A549 (cell line): ENCODE results near the gene C8G. TPM values are rescaled to one million over a fixed set of nuclear protein-coding genes. Genes with fewer than 3 reads are reported as not detected.

Source experiments
- ATAC-seq, 2 experiments: fragments of 200-7000 bp in 1 of 2; fragments of >200 bp in 1 of 2; cut with Nextera tagmentation in 1 of 2; cut with Tn5 transposase in 1 of 2; 3 replicates each; pipeline versions ENCODE4 v1.8.0 to v1.9.1; 2018 to 2020; ENCODE audit warnings: mild to moderate bottlenecking in 1 of 2, moderate library complexity in 1 of 2
- CTCF ChIA-PET: fragments of 300-600 bp; sonication (Branson Sonifier 250); formaldehyde crosslinking; extraction: SDS; loops from one replicate; lab custom pipeline; 2021; ENCODE audit warnings: antibody characterized with exemption, inconsistent platforms; lab: Yijun Ruan, JAX
- POLR2A ChIA-PET: fragments of 350-600 bp; formaldehyde crosslinking; extraction: SDS; loops from one replicate; lab custom pipeline; 2021; ENCODE audit warnings: antibody characterized with exemption, inconsistent platforms; lab: Yijun Ruan, JAX
- DNase-seq, 2 experiments: peaks; one replicate each; pipeline versions ENCODE4 v3.0.0 to v3.0.0-alpha.2; 2011 to 2016; ENCODE audit warnings: low read depth in 1 of 2, low spot score in 1 of 2
- FAIRE-seq: peaks from 2 replicates; lab custom pipeline; 2011; peaks lifted over from hg19 to GRCh38; lab: Jason Lieb, UNC
- H3K27ac ChIP-seq, 2 experiments: fragments of >200 bp; sonication (Bioruptor Twin); formaldehyde crosslinking; 3 replicates each; pipeline ENCODE4 v1.5.1; 2016 to 2017
- H3K4me1 ChIP-seq: fragments of >200 bp; sonication (Bioruptor Twin); formaldehyde crosslinking; 3 replicates; pipeline ENCODE4 v1.6.1; 2016
- H3K4me2 ChIP-seq: fragments of >200 bp; sonication (Bioruptor Twin); formaldehyde crosslinking; 3 replicates; pipeline ENCODE4 v1.6.1; 2016
- H3K4me3 ChIP-seq: fragments of >200 bp; sonication (Bioruptor Twin); formaldehyde crosslinking; 3 replicates; pipeline ENCODE4 v1.5.1; 2016
- H3K9me3 ChIP-seq: fragments of >200 bp; sonication (Bioruptor Twin); formaldehyde crosslinking; 3 replicates; pipeline ENCODE4 v1.6.1; 2016
- ATOH8 ChIP-seq: fragments of 250-450 bp; sonication (Bioruptor Pico); IDR thresholded peaks from 2 replicates; pipeline ENCODE4 v1.5.0; 2020; ENCODE audit warnings: low read depth, mild to moderate bottlenecking, moderate library complexity
- BCL3 ChIP-seq: fragments of >200 bp; sonication (Bioruptor Twin); formaldehyde crosslinking; IDR thresholded peaks from 3 replicates; pipeline ENCODE4 v1.6.1; 2016
- CBX2 ChIP-seq: fragments of 200-600 bp; sonication (generic); IDR thresholded peaks from 2 replicates; pipeline ENCODE4 v1.6.1; 2016; ENCODE audit warnings: low read depth, mild to moderate bottlenecking, borderline replicate concordance
- CTCF ChIP-seq: fragments of >200 bp; sonication (Bioruptor Twin); formaldehyde crosslinking; IDR thresholded peaks from 3 replicates; pipeline ENCODE4 v1.5.1; 2016
- EHF ChIP-seq: fragments of 250-450 bp; sonication (Bioruptor Pico); IDR thresholded peaks from 2 replicates; pipeline ENCODE4 v1.5.0; 2020; ENCODE audit warnings: mild to moderate bottlenecking
- ELK1 ChIP-seq: fragments of 150-350 bp; IDR thresholded peaks from 2 replicates; pipeline ENCODE4 v1.6.1; 2014; ENCODE audit warnings: low read depth, mild to moderate bottlenecking, low read length
- EP300 ChIP-seq, 2 experiments: fragments of >200 bp; sonication (Bioruptor Twin); formaldehyde crosslinking; IDR thresholded peaks; 2 replicates in 1 of 2; 3 replicates in 1 of 2; pipeline ENCODE4 v1.6.1; 2016 to 2017
- ESRRA ChIP-seq: fragments of 150-350 bp; IDR thresholded peaks from 2 replicates; pipeline ENCODE4 v1.6.1; 2014; ENCODE audit warnings: mild to moderate bottlenecking, low read length, borderline replicate concordance
- FOSB ChIP-seq: fragments of 250-450 bp; sonication (Bioruptor Pico); IDR thresholded peaks from 2 replicates; pipeline ENCODE4 v1.5.0; 2020; ENCODE audit warnings: mild to moderate bottlenecking, moderate library complexity
- HDAC2 ChIP-seq: fragments of 200-600 bp; sonication (generic); IDR thresholded peaks from 2 replicates; pipeline ENCODE4 v1.6.1; 2016
- HES2 ChIP-seq: fragments of >200 bp; sonication (Bioruptor Twin); formaldehyde crosslinking; IDR thresholded peaks from 2 replicates; pipeline ENCODE4 v1.6.1; 2016
- HMGXB4 ChIP-seq: fragments of 250-450 bp; sonication (Bioruptor Pico); IDR thresholded peaks from 2 replicates; pipeline ENCODE4 v1.5.0; 2021; ENCODE audit warnings: mild to moderate bottlenecking, moderate library complexity, borderline replicate concordance
- HOXB5 ChIP-seq: fragments of 250-450 bp; sonication (Bioruptor Pico); IDR thresholded peaks from 2 replicates; pipeline ENCODE4 v1.5.0; 2020; ENCODE audit warnings: mild to moderate bottlenecking, moderate library complexity
- KDM5A ChIP-seq: fragments of 200-600 bp; sonication (generic); IDR thresholded peaks from 2 replicates; pipeline ENCODE4 v1.6.1; 2016; ENCODE audit warnings: antibody characterized with exemption, mild to moderate bottlenecking
- MAX ChIP-seq: IDR thresholded peaks from 2 replicates; pipeline ENCODE4 v1.6.1; 2012
- NPAS2 ChIP-seq: fragments of 250-450 bp; sonication (Bioruptor Pico); IDR thresholded peaks from 2 replicates; pipeline ENCODE4 v1.8.0; 2022; ENCODE audit warnings: mild to moderate bottlenecking, moderate library complexity, borderline replicate concordance
- POLR2A ChIP-seq: IDR thresholded peaks from 2 replicates; pipeline ENCODE4 v1.6.1; 2012; ENCODE audit warnings: mild to moderate bottlenecking, low read length
- RAD21 ChIP-seq, 2 experiments: fragments of >200 bp in 1 of 2; sonication (Bioruptor Twin) in 1 of 2; formaldehyde crosslinking in 1 of 2; IDR thresholded peaks in 1 of 2; conservative IDR thresholded peaks in 1 of 2; 2 replicates in 1 of 2; 3 replicates in 1 of 2; pipeline ENCODE4 v1.6.1; 2012 to 2018; ENCODE audit warnings: inconsistent platforms in 1 of 2
- RARB ChIP-seq: fragments of 250-450 bp; sonication (Bioruptor Pico); IDR thresholded peaks from 2 replicates; pipeline ENCODE4 v1.8.0; 2021; ENCODE audit warnings: mild to moderate bottlenecking, moderate library complexity
- RFX5 ChIP-seq: fragments of 450-650 bp; IDR thresholded peaks from 2 replicates; pipeline ENCODE4 v1.7.1; 2014; ENCODE audit warnings: antibody characterized with exemption, mild to moderate bottlenecking, moderate library complexity
- RNF2 ChIP-seq: fragments of 200-600 bp; sonication (generic); IDR thresholded peaks from 2 replicates; pipeline ENCODE4 v1.6.1; 2016; ENCODE audit warnings: low read depth, mild to moderate bottlenecking, antibody characterized with exemption, moderate library complexity, borderline replicate concordance
- WGBS: methylation state at CpG from one replicate; pipeline ENCODE4 v1.1.6; 2017; ENCODE audit errors: missing lambda C conversion rate; 5-methylcytosine and 5-hydroxymethylcytosine counted together
- polyA plus RNA-seq, 4 experiments: library from polyadenylated mRNA; depleted of rRNA in 3 of 4; stranded (reverse); fragments of >200 nt; fragmentation: RNase III in 1 of 4; extraction: RNeasy Plus Mini Kit Qiagen cat#74134 plus additional on column Dnase treatment in 1 of 4; gene quantifications; 2 replicates in 3 of 4; 3 replicates in 1 of 4; pipeline ENCODE4 v1.2.3, GENCODE V29; 2011 to 2017

The C8G gene
- polyA plus RNA-seq, 2 of the 4 experiments (the other 2 are of a cell fraction), result 0.45 to 1.3 TPM

GRCh38 chr9:136973618-136974617 lies 28.9 kb downstream of the C8G start:
- ChIA-PET POLR2A (no interaction called here), CTCF (interaction anchor here (0.6 to 7.8 kb wide), 9 partner anchors 10 to 73 kb away, joined by 3 to 64 read pairs (median 4); partner anchors contain the start of genes ABCA2, C8G and FBXW5)
- TF ChIP-seq KDM5A (no peak), FOSB (CRISPR knock-in tag) (no peak), RARB (CRISPR knock-in tag) (no peak), RNF2 (no peak), HES2 (no peak), MAX (no peak), HDAC2 (no peak), RAD21 (conservative IDR thresholded peaks at IDR 0.05 in 1 of 2, IDR thresholded peaks at IDR 0.05 in 1 of 2) (no peak), ATOH8 (CRISPR knock-in tag) (no peak)
- H3K4me3 ChIP-seq, result no peak overlapping the region
- FAIRE-seq (no peak), ATAC-seq (no peak), DNase-seq (no peak)
- no peaks in the 10 kb centered on the region for H3K9me3 ChIP-seq
- no peak overlapping the region for H3K4me2 ChIP-seq
- WGBS, result 85% methylated on average over 22 of the region's 29 CpGs
- H3K27ac ChIP-seq, result no peak overlapping the region
- H3K4me1 ChIP-seq, result peaks cover 14% of the 10 kb centered on the region

GRCh38 chr9:136974817-136975535 lies 29.9 kb downstream of the C8G start:
- Histone ChIP-seq H3K4me2 (no peak overlapping the region), H3K4me3 (no peak overlapping the region), H3K4me1 (peaks cover 14% of the 10 kb centered on the region), H3K9me3 (no peaks in the 10 kb centered on the region), H3K27ac (no peak overlapping the region)
- ATAC-seq, result no peak
- CTCF ChIA-PET, result interaction anchor here (1.0 to 7.8 kb wide), 7 partner anchors 8 to 72 kb away, joined by 3 to 64 read pairs (median 5); partner anchors contain the start of genes ABCA2, C8G and FBXW5
- POLR2A ChIA-PET, result no interaction called here
- 66% methylated on average over 11 of the region's 15 CpGs for WGBS
- no peak for FAIRE-seq
- no peak for DNase-seq
- no peak for TF ChIP-seq CBX2
- TF ChIP-seq EP300 (IDR thresholded peaks at IDR 0.05), result no peak
- no peak for TF ChIP-seq RARB (CRISPR knock-in tag)
- no peak for TF ChIP-seq CTCF
- no peak for TF ChIP-seq RFX5
- TF ChIP-seq EHF (CRISPR knock-in tag), result no peak
- no peak for TF ChIP-seq NPAS2 (CRISPR knock-in tag)
- no peak for TF ChIP-seq ELK1
- TF ChIP-seq HMGXB4, result no peak
- TF ChIP-seq POLR2A, result no peak
- TF ChIP-seq RAD21 (conservative IDR thresholded peaks at IDR 0.05 in 1 of 2, IDR thresholded peaks at IDR 0.05 in 1 of 2), result no peak
- TF ChIP-seq ESRRA, result no peak
- TF ChIP-seq HOXB5, result no peak
- no peak for TF ChIP-seq BCL3
- no peak for TF ChIP-seq HES2
